Glutamatergic neuron (in vitro differentiated cells): Measurements from ENCODE around the gene ZNF546. TPM values are rescaled to one million over a fixed set of nuclear protein-coding genes. Genes with fewer than 3 reads are reported as not detected.
A peak's percentile ranks its signal among the peaks of the same experiment; 100 is the strongest.

Source experiments
- DNase-seq: peaks from one replicate; pipeline ENCODE4 v3.0.0; 2022
- H3K27ac Mint-ChIP-seq: one replicate; pipeline ENCODE4 v1.8.0; 2020; ENCODE audit warnings: mild to moderate bottlenecking, mixed read lengths, inconsistent platforms; ENCODE audit not compliant: unreplicated experiment
- H3K27me3 Mint-ChIP-seq: one replicate; pipeline ENCODE4 v1.8.0; 2020; ENCODE audit warnings: mild to moderate bottlenecking, moderate library complexity, mixed read lengths, inconsistent platforms; ENCODE audit not compliant: unreplicated experiment
- H3K36me3 Mint-ChIP-seq: one replicate; pipeline ENCODE4 v1.8.0; 2020; ENCODE audit warnings: mild to moderate bottlenecking, mixed read lengths, inconsistent platforms; ENCODE audit not compliant: unreplicated experiment
- H3K4me1 Mint-ChIP-seq: one replicate; pipeline ENCODE4 v1.8.0; 2020; ENCODE audit warnings: mild to moderate bottlenecking, low read depth, mixed read lengths, inconsistent platforms; ENCODE audit not compliant: unreplicated experiment
- H3K4me3 Mint-ChIP-seq: one replicate; pipeline ENCODE4 v1.8.0; 2020; ENCODE audit warnings: mild to moderate bottlenecking, mixed read lengths, inconsistent platforms; ENCODE audit not compliant: unreplicated experiment
- H3K9me3 Mint-ChIP-seq: one replicate; pipeline ENCODE4 v1.8.0; 2020; ENCODE audit warnings: mild to moderate bottlenecking, moderate library complexity, mixed read lengths, inconsistent platforms; ENCODE audit not compliant: unreplicated experiment
- CTCF ChIP-seq: fragments of 200-600 bp; sonication (generic); IDR thresholded peaks from one replicate; pipeline ENCODE4 v1.5.0; 2021; ENCODE audit not compliant: partially characterized antibody, unreplicated experiment
- total RNA-seq: library from RNA; stranded (reverse); fragmentation: NEBNext Ultra II Directional; extraction: Animal tissue kit (Norgen Biotek cat#: 25700); gene quantifications from one replicate; pipeline ENCODE4 v1.2.1, GENCODE V29; 2021; ENCODE audit not compliant: unreplicated experiment

The ZNF546 gene
- total RNA-seq, 1 donor from 2014 or later = 3.2 TPM

DNA sequence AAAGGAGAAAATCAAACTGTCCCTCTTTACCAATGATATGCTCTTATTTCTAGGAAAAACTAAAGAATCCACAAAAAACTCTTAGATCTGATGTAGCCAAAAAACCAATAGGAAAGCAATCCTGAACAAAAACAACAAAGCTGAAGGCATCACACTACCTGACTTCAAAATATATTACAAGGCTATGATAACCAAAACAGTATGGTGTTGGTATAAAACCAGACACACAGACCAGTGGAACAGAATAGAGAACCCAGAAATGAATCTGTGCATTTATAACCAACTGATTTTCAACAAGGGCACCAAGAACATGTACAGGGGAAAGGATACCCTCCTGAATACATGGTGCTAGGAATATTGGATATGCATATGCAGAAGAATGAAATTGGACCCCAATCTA, 9.7 kb upstream of the ZNF546 start:
- Mint-ChIP-seq H3K9me3 (peaks cover 7% of the 10 kb centered on the region), H3K27ac (no peak overlapping the region), H3K36me3 (peaks cover 27% of the 10 kb centered on the region), H3K4me3 (no peak overlapping the region), H3K27me3 (no peaks in the 10 kb centered on the region), H3K4me1 (no peaks in the 10 kb centered on the region)
- no peak for TF ChIP-seq CTCF
- DNase-seq = no peak

- Mint-ChIP-seq H3K36me3 (peaks cover 24% of the 10 kb centered on the region), H3K4me1 (no peaks in the 10 kb centered on the region), H3K27me3 (no peaks in the 10 kb centered on the region), H3K27ac (no peak overlapping the region), H3K4me3 (no peak overlapping the region), H3K9me3 (peaks cover 7% of the 10 kb centered on the region)
- no peak for TF ChIP-seq CTCF
- no peak for DNase-seq
These were observed 9.3 kb upstream of the ZNF546 start for GRCh38 chr19:39987596-39987995.

DNA sequence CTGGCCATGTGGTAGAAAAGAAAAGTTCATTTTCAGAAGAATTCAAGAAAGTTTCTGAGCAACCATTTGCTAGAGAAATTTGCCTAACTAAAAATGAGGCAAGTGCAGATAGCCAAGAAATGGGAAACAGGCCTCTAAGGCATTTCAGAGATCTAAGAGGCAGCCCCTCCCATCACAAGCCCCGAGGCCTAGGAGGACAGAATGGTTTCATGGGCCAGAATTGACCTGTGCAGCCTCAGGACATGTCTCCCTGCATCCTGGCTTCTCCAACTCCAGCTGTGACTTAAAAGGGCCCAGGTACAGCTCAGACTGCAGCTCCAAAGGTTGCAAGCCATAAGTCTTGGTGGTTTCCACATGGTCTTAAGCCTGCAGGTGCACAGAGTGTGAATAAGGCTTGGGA, 3.3 kb upstream of the ZNF546 start:
- peaks cover 9% of the 10 kb centered on the region for H3K9me3 Mint-ChIP-seq
- DNase-seq = no peak
- no peak overlapping the region for H3K27ac Mint-ChIP-seq
- no peak overlapping the region for H3K4me3 Mint-ChIP-seq
- H3K4me1 Mint-ChIP-seq = peaks cover 9% of the 10 kb centered on the region
- peaks cover 20% of the 10 kb centered on the region for H3K36me3 Mint-ChIP-seq
- TF ChIP-seq CTCF = no peak
- peaks cover 7% of the 10 kb centered on the region for H3K27me3 Mint-ChIP-seq

DNA sequence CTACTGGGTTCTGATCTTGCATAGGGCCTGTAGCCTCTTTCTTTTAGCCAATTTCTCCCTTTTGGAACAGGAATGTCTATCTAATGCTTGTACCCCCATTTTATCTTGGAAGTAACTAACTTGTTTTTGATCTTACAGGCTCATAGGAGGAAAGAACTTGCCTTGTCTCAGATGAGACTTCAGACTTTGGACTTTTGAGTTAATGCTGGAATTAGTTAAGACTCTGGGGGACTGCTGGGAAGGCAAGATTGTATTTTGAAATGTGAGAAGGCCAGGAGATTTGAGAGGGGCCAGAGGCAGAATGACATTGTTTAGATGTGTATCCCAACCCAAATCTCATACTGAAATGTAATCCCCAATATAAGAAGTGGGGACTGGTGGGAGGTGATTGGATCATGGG, 2.5 kb upstream of the ZNF546 start:
- no peak for TF ChIP-seq CTCF
- H3K27me3 Mint-ChIP-seq = peaks cover 7% of the 10 kb centered on the region
- H3K9me3 Mint-ChIP-seq = peaks cover 9% of the 10 kb centered on the region
- DNase-seq = no peak
- peaks cover 9% of the 10 kb centered on the region for H3K4me1 Mint-ChIP-seq
- H3K36me3 Mint-ChIP-seq = peaks cover 20% of the 10 kb centered on the region
- H3K4me3 Mint-ChIP-seq = no peak overlapping the region
- no peak overlapping the region for H3K27ac Mint-ChIP-seq

GRCh38 chr19:39995794-39996193, 1.1 kb upstream of the ZNF546 start:
- TF ChIP-seq CTCF = no peak
- H3K9me3 Mint-ChIP-seq = peaks cover 9% of the 10 kb centered on the region
- H3K36me3 Mint-ChIP-seq = peaks cover 20% of the 10 kb centered on the region
- no peak for DNase-seq
- peak overlapping the region; percentile 86 for H3K4me3 Mint-ChIP-seq
- H3K27ac Mint-ChIP-seq = no peak overlapping the region
- H3K4me1 Mint-ChIP-seq = peaks cover 9% of the 10 kb centered on the region
- H3K27me3 Mint-ChIP-seq = peaks cover 7% of the 10 kb centered on the region
